Stimulated activated CD8-positive, alpha-beta memory T cell treated with anti-CD3 and anti-CD28 coated beads, Interleukin-7, amount 100 ng/mL, for 24 hours (primary cell): ENCODE data around the gene EWSR1.
"Not testable (repeated sequence)": the region's sequence is repeated elsewhere in the genome, so short reads cannot be mapped to it uniquely, and the experiment has no call there.

Source experiments
- DNase-seq: peaks from one replicate; pipeline ENCODE4 v3.0.0-alpha.2; 2020; ENCODE audit warnings: low read depth

The EWSR1 gene

GRCh38 chr22:29339381-29340235, 71.5 kb downstream of the EWSR1 start:
- DNase-seq: no peak

- no peak for DNase-seq
Measured at GRCh38 chr22:29340566-29340965, 72.5 kb downstream of the EWSR1 start.

- no peak for DNase-seq
Measured at GRCh38 chr22:29341056-29341848, 73.2 kb downstream of the EWSR1 start.

GRCh38 chr22:29341849-29342127, 73.7 kb downstream of the EWSR1 start:
- DNase-seq: no peak

GRCh38 chr22:29342177-29342576, 74.1 kb downstream of the EWSR1 start:
- DNase-seq: no peak

- no peak for DNase-seq
Measured at GRCh38 chr22:29342577-29343312, 74.7 kb downstream of the EWSR1 start.

- no peak for DNase-seq
Measured at GRCh38 chr22:29343313-29343805, 75.3 kb downstream of the EWSR1 start.

- no peak for DNase-seq
Measured at GRCh38 chr22:29344137-29344536, 76.1 kb downstream of the EWSR1 start.

- DNase-seq: not testable (repeated sequence)
Measured at GRCh38 chr22:29344889-29345288, 76.8 kb downstream of the EWSR1 start.

GRCh38 chr22:29345932-29346331, 77.9 kb downstream of the EWSR1 start:
- DNase-seq: no peak

- no peak for DNase-seq
Measured at GRCh38 chr22:29346659-29347058, 78.6 kb downstream of the EWSR1 start.

- no peak for DNase-seq
Measured at GRCh38 chr22:29348041-29348440, 80.0 kb downstream of the EWSR1 start.

- no peak for DNase-seq
Measured at GRCh38 chr22:29348956-29349355, 80.9 kb downstream of the EWSR1 start.
